KMS-11 (cell line): ENCODE data around the gene RNH1.

Experiments
- H2AFZ ChIP-seq: fragments of 200-600 bp; sonication (generic); 2 replicates; pipeline ENCODE4 v1.6.1; 2016; ENCODE audit warnings: antibody characterized with exemption, mixed run types, low read depth
- H3K27ac ChIP-seq: fragments of 200-600 bp; sonication (generic); 2 replicates; pipeline ENCODE4 v1.6.1; 2016; ENCODE audit warnings: mild to moderate bottlenecking, mixed run types
- H3K27me3 ChIP-seq: fragments of 200-600 bp; sonication (generic); 2 replicates; pipeline ENCODE4 v1.6.1; 2017; ENCODE audit warnings: mild to moderate bottlenecking, low read depth, mixed run types, moderate library complexity; ENCODE audit not compliant: insufficient read depth
- H3K36me3 ChIP-seq: fragments of 200-600 bp; sonication (generic); 2 replicates; pipeline ENCODE4 v1.6.1; 2017; ENCODE audit warnings: mild to moderate bottlenecking, mixed run types; ENCODE audit not compliant: insufficient read depth
- H3K4me1 ChIP-seq: fragments of 200-600 bp; sonication (generic); 2 replicates; pipeline ENCODE4 v1.6.1; 2016; ENCODE audit warnings: mild to moderate bottlenecking, low read depth, mixed run types; ENCODE audit not compliant: poor library complexity, severe bottlenecking
- H3K4me2 ChIP-seq: fragments of 200-600 bp; sonication (generic); 2 replicates; pipeline ENCODE4 v1.7.0; 2016; ENCODE audit warnings: mild to moderate bottlenecking, mixed run types
- H3K4me3 ChIP-seq: fragments of 200-600 bp; sonication (generic); IDR thresholded peaks from 2 replicates; pipeline ENCODE4 v1.6.1; 2017; ENCODE audit warnings: low read depth, low read length, mixed read lengths; ENCODE audit not compliant: insufficient read depth
- H3K79me2 ChIP-seq: fragments of 200-600 bp; sonication (generic); 2 replicates; pipeline ENCODE4 v1.6.1; 2016; ENCODE audit warnings: low read depth, mixed run types; ENCODE audit not compliant: insufficient read depth
- H3K9ac ChIP-seq: fragments of 200-600 bp; sonication (generic); 2 replicates; pipeline ENCODE4 v1.6.1; 2016; ENCODE audit warnings: mild to moderate bottlenecking, mixed run types
- H4K20me1 ChIP-seq: fragments of 200-600 bp; sonication (generic); 2 replicates; pipeline ENCODE4 v1.6.1; 2016; ENCODE audit warnings: mild to moderate bottlenecking, mixed run types; ENCODE audit not compliant: insufficient read depth
- CTCF ChIP-seq: fragments of 200-600 bp; sonication (generic); conservative IDR thresholded peaks from 2 replicates; pipeline ENCODE4 v1.6.1; 2017; ENCODE audit warnings: low read depth, mild to moderate bottlenecking, antibody characterized with exemption, low read length, moderate library complexity, mixed read lengths

RNH1 gene

GRCh38 chr11:508956-509355 lies 1.9 kb upstream of the RNH1 start:
- H4K20me1 ChIP-seq, result no peaks in the 10 kb centered on the region
- no peak overlapping the region for H3K9ac ChIP-seq
- peaks cover 14% of the 10 kb centered on the region for H3K4me1 ChIP-seq
- H3K4me3 ChIP-seq, result no peak overlapping the region
- H3K27ac ChIP-seq, result no peak overlapping the region
- peaks cover 16% of the 10 kb centered on the region for H3K79me2 ChIP-seq
- no peaks in the 10 kb centered on the region for H3K27me3 ChIP-seq
- no peak overlapping the region for H2AFZ ChIP-seq
- TF ChIP-seq CTCF, result no peak
- no peaks in the 10 kb centered on the region for H3K36me3 ChIP-seq
- H3K4me2 ChIP-seq, result no peak overlapping the region

- Histone ChIP-seq H3K4me1 (peaks cover 14% of the 10 kb centered on the region), H3K36me3 (no peaks in the 10 kb centered on the region), H3K9ac (peak overlapping the region; percentile 35; the same call in 1 of the 2 replicates), H3K4me3 (no peak overlapping the region), H2AFZ (peak overlapping the region; percentile 41; the same call in 1 of the 2 replicates), H4K20me1 (no peaks in the 10 kb centered on the region), H3K27me3 (no peaks in the 10 kb centered on the region), H3K79me2 (peaks cover 16% of the 10 kb centered on the region), H3K4me2 (peak overlapping the region; percentile 48; the same call in 1 of the 2 replicates), H3K27ac (peak overlapping the region; percentile 32; the same call in 1 of the 2 replicates)
- TF ChIP-seq CTCF, result no peak
These were observed 879 bp upstream of the RNH1 start for GRCh38 chr11:507727-508515.

GRCh38 chr11:506238-506994 lies 626 bp downstream of the RNH1 start:
- H3K4me1 ChIP-seq, result peaks cover 14% of the 10 kb centered on the region
- peak overlapping the region; percentile 100 for H3K9ac ChIP-seq
- no peaks in the 10 kb centered on the region for H4K20me1 ChIP-seq
- peak overlapping the region; percentile 100 for H3K27ac ChIP-seq
- H3K79me2 ChIP-seq, result peaks cover 16% of the 10 kb centered on the region
- no peak for TF ChIP-seq CTCF
- no peaks in the 10 kb centered on the region for H3K27me3 ChIP-seq
- H3K4me3 ChIP-seq, result no peak overlapping the region
- H3K36me3 ChIP-seq, result no peaks in the 10 kb centered on the region
- peak overlapping the region; percentile 55 for H3K4me2 ChIP-seq
- H2AFZ ChIP-seq, result peak overlapping the region; percentile 82

GRCh38 chr11:504994-505344 lies 2.1 kb downstream of the RNH1 start:
- no peak overlapping the region for H3K9ac ChIP-seq
- H3K4me3 ChIP-seq, result no peak overlapping the region
- no peaks in the 10 kb centered on the region for H3K27me3 ChIP-seq
- H3K27ac ChIP-seq, result no peak overlapping the region
- no peak for TF ChIP-seq CTCF
- peaks cover 14% of the 10 kb centered on the region for H3K4me1 ChIP-seq
- H4K20me1 ChIP-seq, result no peaks in the 10 kb centered on the region
- H3K79me2 ChIP-seq, result peaks cover 16% of the 10 kb centered on the region
- H3K4me2 ChIP-seq, result no peak overlapping the region
- no peak overlapping the region for H2AFZ ChIP-seq
- no peaks in the 10 kb centered on the region for H3K36me3 ChIP-seq
